PC-3 (cell line): ENCODE measurements around the gene EDNRB. TPM values are rescaled to one million over a fixed set of nuclear protein-coding genes. Genes with fewer than 3 reads are reported as not detected.

Source experiments
- ATAC-seq: fragments of 200-7000 bp; cut with Tn5 transposase; 2 replicates; pipeline ENCODE4 v1.9.1; 2020; ENCODE audit warnings: mild to moderate bottlenecking, moderate library complexity
- Bru-seq: library from RNA; stranded (reverse); fragments of 400-500 nt; gene quantifications from one replicate; lab custom pipeline; 2021; lab: Mats Ljungman, UMichigan
- BruChase-seq, 2 experiments: library from RNA; stranded (reverse); fragments of 400-500 nt; gene quantifications; one replicate each; lab custom pipeline; 2021; lab: Mats Ljungman, UMichigan
- BruUV-seq: library from RNA; stranded (reverse); fragments of 400-500 nt; replicated peaks from 2 replicates; lab custom pipeline; 2021; lab: Mats Ljungman, UMichigan
- CTCF ChIA-PET: fragments of 300-600 bp; sonication (Branson Sonifier 250); formaldehyde crosslinking; loops from one replicate; lab custom pipeline; 2022; ENCODE audit warnings: antibody characterized with exemption; lab: Charles Lee
- POLR2A ChIA-PET: fragments of 300-600 bp; sonication (Branson Sonifier 250); formaldehyde crosslinking; loops from one replicate; lab custom pipeline; 2022; ENCODE audit warnings: antibody characterized with exemption; ENCODE audit not compliant: unreplicated experiment; lab: Charles Lee
- DNase-seq: peaks from one replicate; pipeline ENCODE4 v3.0.0-alpha.2; 2015
- H2AFZ ChIP-seq: fragments of 300-600 bp; sonication (generic); 2 replicates; pipeline ENCODE4 v1.6.0; 2016; ENCODE audit warnings: antibody characterized with exemption, low read length
- H3F3A ChIP-seq: fragments of 300-600 bp; sonication (generic); one replicate; pipeline ENCODE4 v1.6.0; 2017; ENCODE audit warnings: antibody characterized with exemption, low read length, control low read depth, mild to moderate bottlenecking; ENCODE audit not compliant: unreplicated experiment
- H3K27ac ChIP-seq: fragments of 300-600 bp; sonication (generic); 2 replicates; pipeline ENCODE4 v1.5.1; 2016; ENCODE audit warnings: mild to moderate bottlenecking, low read length
- H3K27me3 ChIP-seq: fragments of 300-600 bp; sonication (generic); 2 replicates; pipeline ENCODE4 v1.6.1; 2016; ENCODE audit warnings: low read length, mixed read lengths
- H3K36me3 ChIP-seq: fragments of 300-600 bp; sonication (generic); 2 replicates; pipeline ENCODE4 v1.6.1; 2016; ENCODE audit warnings: low read depth, mixed run types, low read length, mixed read lengths
- H3K4me1 ChIP-seq: fragments of 300-600 bp; sonication (generic); 2 replicates; pipeline ENCODE4 v1.5.1; 2016; ENCODE audit warnings: low read length; ENCODE audit not compliant: insufficient read depth
- H3K4me2 ChIP-seq: fragments of 300-600 bp; sonication (generic); 2 replicates; pipeline ENCODE4 v1.6.0; 2016; ENCODE audit warnings: low read length
- H3K4me3 ChIP-seq: fragments of 300-600 bp; sonication (generic); 2 replicates; pipeline ENCODE4 v1.5.1; 2016; ENCODE audit warnings: mild to moderate bottlenecking, low read length, mixed read lengths
- H3K79me2 ChIP-seq: fragments of 300-600 bp; sonication (generic); 2 replicates; pipeline ENCODE4 v1.6.1; 2017; ENCODE audit warnings: low read length, mixed read lengths
- H3K9ac ChIP-seq: fragments of 300-600 bp; sonication (generic); 2 replicates; pipeline ENCODE4 v1.6.0; 2016; ENCODE audit warnings: mild to moderate bottlenecking, low read length
- H3K9me2 ChIP-seq: fragments of 300-600 bp; sonication (generic); replicated peaks from 2 replicates; pipeline ENCODE4 v1.6.1; 2016; ENCODE audit warnings: mixed run types, low read length, mixed read lengths
- H3K9me3 ChIP-seq: fragments of 300-600 bp; sonication (generic); 2 replicates; pipeline ENCODE4 v1.6.1; 2016; ENCODE audit warnings: low read length, mixed read lengths
- H4K20me1 ChIP-seq: fragments of 300-600 bp; sonication (generic); 2 replicates; pipeline ENCODE4 v1.6.1; 2016; ENCODE audit warnings: low read length, mixed read lengths
- EZH2 ChIP-seq: fragments of 300-600 bp; sonication (generic); IDR thresholded peaks from one replicate; pipeline ENCODE4 v1.6.1; 2017; ENCODE audit warnings: antibody characterized with exemption, mild to moderate bottlenecking, low read length; ENCODE audit not compliant: unreplicated experiment
- EZH2phosphoT487 ChIP-seq: fragments of 300-600 bp; sonication (generic); IDR thresholded peaks from 2 replicates; pipeline ENCODE4 v1.6.1; 2018; ENCODE audit warnings: mild to moderate bottlenecking, antibody characterized with exemption, low read length, borderline replicate concordance
- intact Hi-C: fragments of 100-400 bp; cut with micrococcal nuclease; formaldehyde crosslinking; loops from 2 replicates; pipeline ENCODE4 v1.9.0; 2023
- long read RNA-seq: library from polyadenylated mRNA; unstranded; transcript quantifications from one replicate; pipeline ENCODE4 v2.0.0, GENCODE V29; 2021; ENCODE audit not compliant: unreplicated experiment
- total RNA-seq: library from RNA; depleted of rRNA; stranded (reverse); fragments of >200 nt; gene quantifications from 2 replicates; pipeline ENCODE4 v1.2.3, GENCODE V29; 2014; rRNA removed
- TF ChIP-seq, protein P1 (sequence below): fragments of 300-600 bp; sonication (generic); conservative IDR thresholded peaks from 2 replicates; pipeline ENCODE4 v1.5.1; 2017; ENCODE audit warnings: antibody characterized with exemption, low read depth, mild to moderate bottlenecking, low read length

EDNRB gene
- total RNA-seq (not detected in 2 replicates), Bru-seq, nascent RNA (percentile 1 among the genes with signal in this experiment), BruChase-seq, experiment 1, labeled RNA remaining after a 6-hour chase (percentile 7 among the genes with signal in this experiment), BruChase-seq, experiment 2, labeled RNA remaining after a 2-hour chase (not detected)
- long read RNA-seq: 0 reads

GRCh38 chr13:77918391-77919245, at the start of gene EDNRB:
Gene EDNRB, minus strand, starts transcription at chr13:77918831. Its CDS starts 258 bp downstream, at chr13:77918573.
- ChIA-PET CTCF (no interaction called here), POLR2A (no interaction called here)
- H3K27me3 ChIP-seq: no peaks in the 10 kb centered on the region
- no peak for TF ChIP-seq EZH2phosphoT487
- no peak for TF ChIP-seq EZH2
- TF ChIP-seq, protein P1, sequence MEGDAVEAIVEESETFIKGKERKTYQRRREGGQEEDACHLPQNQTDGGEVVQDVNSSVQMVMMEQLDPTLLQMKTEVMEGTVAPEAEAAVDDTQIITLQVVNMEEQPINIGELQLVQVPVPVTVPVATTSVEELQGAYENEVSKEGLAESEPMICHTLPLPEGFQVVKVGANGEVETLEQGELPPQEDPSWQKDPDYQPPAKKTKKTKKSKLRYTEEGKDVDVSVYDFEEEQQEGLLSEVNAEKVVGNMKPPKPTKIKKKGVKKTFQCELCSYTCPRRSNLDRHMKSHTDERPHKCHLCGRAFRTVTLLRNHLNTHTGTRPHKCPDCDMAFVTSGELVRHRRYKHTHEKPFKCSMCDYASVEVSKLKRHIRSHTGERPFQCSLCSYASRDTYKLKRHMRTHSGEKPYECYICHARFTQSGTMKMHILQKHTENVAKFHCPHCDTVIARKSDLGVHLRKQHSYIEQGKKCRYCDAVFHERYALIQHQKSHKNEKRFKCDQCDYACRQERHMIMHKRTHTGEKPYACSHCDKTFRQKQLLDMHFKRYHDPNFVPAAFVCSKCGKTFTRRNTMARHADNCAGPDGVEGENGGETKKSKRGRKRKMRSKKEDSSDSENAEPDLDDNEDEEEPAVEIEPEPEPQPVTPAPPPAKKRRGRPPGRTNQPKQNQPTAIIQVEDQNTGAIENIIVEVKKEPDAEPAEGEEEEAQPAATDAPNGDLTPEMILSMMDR: no peak
- no peaks in the 10 kb centered on the region for H4K20me1 ChIP-seq
- H3K9me2 ChIP-seq: no peaks in the 10 kb centered on the region
- DNase-seq: no peak
- no peaks in the 10 kb centered on the region for H3F3A ChIP-seq
- no peak within 1 kb of the TSS for H3K9ac ChIP-seq
- no peaks in the 10 kb centered on the region for H3K36me3 ChIP-seq
- no peaks in the 10 kb centered on the region for H3K9me3 ChIP-seq
- ATAC-seq: no peak
- intact Hi-C loops: no loop called here
- H3K4me1 ChIP-seq: no peaks in the 10 kb centered on the region
- no peak within 1 kb of the TSS for H3K4me3 ChIP-seq
- H3K4me2 ChIP-seq: no peak within 1 kb of the TSS
- no peak within 1 kb of the TSS for H3K27ac ChIP-seq
- H2AFZ ChIP-seq: no peak within 1 kb of the TSS
- BruUV-seq: no TSS peak
- no peaks in the 10 kb centered on the region for H3K79me2 ChIP-seq

GRCh38 chr13:77966671-77967070, 48.0 kb upstream of the EDNRB start:
- no peaks in the 10 kb centered on the region for H3K79me2 ChIP-seq
- no peak for ATAC-seq
- no peak overlapping the region for H2AFZ ChIP-seq
- no peak overlapping the region for H3K4me3 ChIP-seq
- no peaks in the 10 kb centered on the region for H4K20me1 ChIP-seq
- no peaks in the 10 kb centered on the region for H3K9me2 ChIP-seq
- no TSS peak for BruUV-seq
- H3K9ac ChIP-seq: no peak overlapping the region
- ChIA-PET CTCF (no interaction called here), POLR2A (no interaction called here)
- H3K9me3 ChIP-seq: no peaks in the 10 kb centered on the region
- H3K4me1 ChIP-seq: no peaks in the 10 kb centered on the region
- DNase-seq: no peak
- H3K27me3 ChIP-seq: no peaks in the 10 kb centered on the region
- no peaks in the 10 kb centered on the region for H3K36me3 ChIP-seq
- H3K27ac ChIP-seq: no peak overlapping the region
- intact Hi-C loops: no loop called here
- H3K4me2 ChIP-seq: no peak overlapping the region
- H3F3A ChIP-seq: no peaks in the 10 kb centered on the region
- TF ChIP-seq EZH2: no peak
- no peak for TF ChIP-seq EZH2phosphoT487
- TF ChIP-seq, protein P1: no peak

DNA sequence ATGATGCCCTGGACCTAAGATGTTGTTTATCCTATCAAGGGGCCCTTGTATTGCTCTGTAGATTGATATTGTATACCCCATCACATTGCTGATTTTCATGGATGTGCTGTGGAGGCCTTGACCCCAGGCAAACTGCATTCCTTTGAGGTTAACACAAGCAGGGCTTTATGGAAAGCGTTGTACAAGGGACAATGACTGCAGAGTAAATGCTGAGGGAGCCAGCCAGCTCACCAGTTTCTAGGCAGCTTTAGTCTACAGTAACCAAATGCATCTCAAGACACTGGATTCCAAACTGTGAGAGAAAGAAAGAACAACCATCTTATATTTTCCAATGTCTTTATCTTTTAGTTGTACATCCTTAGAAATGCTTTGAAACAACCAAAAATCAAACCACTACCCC, 34.1 kb upstream of the EDNRB start:
- H4K20me1 ChIP-seq: no peaks in the 10 kb centered on the region
- intact Hi-C loops: no loop called here
- H3K9me2 ChIP-seq: no peaks in the 10 kb centered on the region
- DNase-seq: no peak
- H3K27ac ChIP-seq: no peak overlapping the region
- no peaks in the 10 kb centered on the region for H3K79me2 ChIP-seq
- no peak overlapping the region for H2AFZ ChIP-seq
- H3K36me3 ChIP-seq: no peaks in the 10 kb centered on the region
- TF ChIP-seq, protein P1: no peak
- TF ChIP-seq EZH2phosphoT487: no peak
- H3K9me3 ChIP-seq: no peaks in the 10 kb centered on the region
- no peak for ATAC-seq
- no peak overlapping the region for H3K4me2 ChIP-seq
- no peaks in the 10 kb centered on the region for H3K27me3 ChIP-seq
- H3K4me3 ChIP-seq: no peak overlapping the region
- POLR2A ChIA-PET: no interaction called here
- H3K9ac ChIP-seq: no peak overlapping the region
- no peaks in the 10 kb centered on the region for H3F3A ChIP-seq
- BruUV-seq: no TSS peak
- CTCF ChIA-PET: no interaction called here
- no peaks in the 10 kb centered on the region for H3K4me1 ChIP-seq
